Fibroblast of lung (primary cell): ENCODE results near the gene ZC3H13. TPM values are rescaled to one million over a fixed set of nuclear protein-coding genes. Genes with fewer than 3 reads are reported as not detected.

Experiments
- DNase-seq, 2 donors: peaks; one replicate each; pipeline versions ENCODE4 v3.0.0 to v3.0.0-alpha.2; 2010; ENCODE audit warnings: low read depth in 2 of 2
- H2AFZ ChIP-seq: 2 replicates; pipeline ENCODE4 v1.5.1; 2012; ENCODE audit warnings: low read length, control low read depth, inconsistent platforms
- H3K27ac ChIP-seq: 2 replicates; pipeline ENCODE4 v1.5.1; 2011; ENCODE audit warnings: low read length, control low read depth; ENCODE audit not compliant: insufficient read depth
- H3K27me3 ChIP-seq: 2 replicates; pipeline ENCODE4 v1.5.1; 2011; ENCODE audit warnings: mild to moderate bottlenecking, low read length; ENCODE audit not compliant: control insufficient read depth, insufficient read depth
- H3K36me3 ChIP-seq: 2 replicates; pipeline ENCODE4 v1.5.1; 2011; ENCODE audit warnings: low read length; ENCODE audit not compliant: control insufficient read depth, insufficient read depth
- H3K4me1 ChIP-seq: 2 replicates; pipeline ENCODE4 v1.5.1; 2011; ENCODE audit warnings: low read length; ENCODE audit not compliant: control insufficient read depth, insufficient read depth; ENCODE audit errors: extremely low read depth
- H3K4me2 ChIP-seq: 2 replicates; pipeline ENCODE4 v1.5.1; 2011; ENCODE audit warnings: low read length, control low read depth; ENCODE audit not compliant: insufficient read depth; ENCODE audit errors: extremely low read depth
- H3K4me3 ChIP-seq, 4 experiments: fragments of 200-600 bp in 1 of 4; sonication (generic) in 1 of 4; replicated peaks in 1 of 4; 2 replicates each; pipeline ENCODE4 v1.5.1; 2011 to 2016; ENCODE audit warnings: low read length in 4 of 4, low read depth in 3 of 4, mild to moderate bottlenecking in 3 of 4, control low read depth in 2 of 4, inconsistent platforms in 1 of 4, mixed read lengths in 1 of 4; ENCODE audit not compliant: insufficient read depth in 1 of 4; ENCODE audit errors: control extremely low read depth in 1 of 4
- H3K79me2 ChIP-seq: 2 replicates; pipeline ENCODE4 v1.5.1; 2012; ENCODE audit warnings: mild to moderate bottlenecking, low read length, inconsistent platforms; ENCODE audit not compliant: control insufficient read depth, insufficient read depth
- H3K9ac ChIP-seq: 2 replicates; pipeline ENCODE4 v1.5.1; 2011; ENCODE audit warnings: mild to moderate bottlenecking, low read length, control low read depth; ENCODE audit not compliant: insufficient read depth
- H3K9me3 ChIP-seq: 2 replicates; pipeline ENCODE4 v1.5.1; 2012; ENCODE audit warnings: low read depth, low read length; ENCODE audit not compliant: control insufficient read depth, insufficient read depth
- H4K20me1 ChIP-seq: 2 replicates; pipeline ENCODE4 v1.5.1; 2011; ENCODE audit warnings: low read length; ENCODE audit not compliant: control insufficient read depth, insufficient read depth; ENCODE audit errors: extremely low read depth
- EZH2 ChIP-seq: IDR thresholded peaks from 2 replicates; pipeline ENCODE4 v1.5.1; 2012; ENCODE audit warnings: low read length, control low read depth, mild to moderate bottlenecking; ENCODE audit errors: missing control alignments
- polyA minus RNA-seq: library from RNA; depleted of rRNA, polyadenylated mRNA; stranded (reverse); fragments of >200 nt; gene quantifications from 2 replicates; pipeline ENCODE4 v1.2.3, GENCODE V29; 2011; ENCODE audit warnings: low replicate concordance
- polyA plus RNA-seq, 2 donors: library from polyadenylated mRNA; depleted of rRNA in 1 of 2; stranded (reverse) in 1 of 2; unstranded in 1 of 2; fragments of >200 nt; gene quantifications; 2 replicates each; pipeline ENCODE4 v1.2.1, GENCODE V29; 2011 to 2012; ENCODE audit warnings: missing spikeins in 1 of 2
- total RNA-seq: library from RNA; depleted of rRNA; stranded (reverse); fragments of >200 nt; gene quantifications from 2 replicates; pipeline ENCODE4 v1.2.1, GENCODE V29; 2014
- TF ChIP-seq, protein P1 (sequence below), 2 donors: IDR thresholded peaks in 1 of 2; conservative IDR thresholded peaks in 1 of 2; 1 replicate in 1 of 2; 2 replicates in 1 of 2; pipeline ENCODE4 v1.5.1; 2011 to 2012; ENCODE audit warnings: low read length in 2 of 2, control low read depth in 1 of 2, inconsistent platforms in 1 of 2, low read depth in 1 of 2, mild to moderate bottlenecking in 1 of 2

The ZC3H13 gene, protein sequence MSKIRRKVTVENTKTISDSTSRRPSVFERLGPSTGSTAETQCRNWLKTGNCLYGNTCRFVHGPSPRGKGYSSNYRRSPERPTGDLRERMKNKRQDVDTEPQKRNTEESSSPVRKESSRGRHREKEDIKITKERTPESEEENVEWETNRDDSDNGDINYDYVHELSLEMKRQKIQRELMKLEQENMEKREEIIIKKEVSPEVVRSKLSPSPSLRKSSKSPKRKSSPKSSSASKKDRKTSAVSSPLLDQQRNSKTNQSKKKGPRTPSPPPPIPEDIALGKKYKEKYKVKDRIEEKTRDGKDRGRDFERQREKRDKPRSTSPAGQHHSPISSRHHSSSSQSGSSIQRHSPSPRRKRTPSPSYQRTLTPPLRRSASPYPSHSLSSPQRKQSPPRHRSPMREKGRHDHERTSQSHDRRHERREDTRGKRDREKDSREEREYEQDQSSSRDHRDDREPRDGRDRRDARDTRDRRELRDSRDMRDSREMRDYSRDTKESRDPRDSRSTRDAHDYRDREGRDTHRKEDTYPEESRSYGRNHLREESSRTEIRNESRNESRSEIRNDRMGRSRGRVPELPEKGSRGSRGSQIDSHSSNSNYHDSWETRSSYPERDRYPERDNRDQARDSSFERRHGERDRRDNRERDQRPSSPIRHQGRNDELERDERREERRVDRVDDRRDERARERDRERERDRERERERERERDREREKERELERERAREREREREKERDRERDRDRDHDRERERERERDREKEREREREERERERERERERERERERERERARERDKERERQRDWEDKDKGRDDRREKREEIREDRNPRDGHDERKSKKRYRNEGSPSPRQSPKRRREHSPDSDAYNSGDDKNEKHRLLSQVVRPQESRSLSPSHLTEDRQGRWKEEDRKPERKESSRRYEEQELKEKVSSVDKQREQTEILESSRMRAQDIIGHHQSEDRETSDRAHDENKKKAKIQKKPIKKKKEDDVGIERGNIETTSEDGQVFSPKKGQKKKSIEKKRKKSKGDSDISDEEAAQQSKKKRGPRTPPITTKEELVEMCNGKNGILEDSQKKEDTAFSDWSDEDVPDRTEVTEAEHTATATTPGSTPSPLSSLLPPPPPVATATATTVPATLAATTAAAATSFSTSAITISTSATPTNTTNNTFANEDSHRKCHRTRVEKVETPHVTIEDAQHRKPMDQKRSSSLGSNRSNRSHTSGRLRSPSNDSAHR (N-terminal part only)
- 19.0 and 21.8 TPM in 2 replicates for total RNA-seq
- 4.5 and 5.8 TPM in 2 replicates for polyA plus RNA-seq
- 30.6 and 32.2 TPM in 2 replicates for polyA plus RNA-seq (2012)
- polyA minus RNA-seq, result 15.0 and 15.4 TPM in 2 replicates

DNA sequence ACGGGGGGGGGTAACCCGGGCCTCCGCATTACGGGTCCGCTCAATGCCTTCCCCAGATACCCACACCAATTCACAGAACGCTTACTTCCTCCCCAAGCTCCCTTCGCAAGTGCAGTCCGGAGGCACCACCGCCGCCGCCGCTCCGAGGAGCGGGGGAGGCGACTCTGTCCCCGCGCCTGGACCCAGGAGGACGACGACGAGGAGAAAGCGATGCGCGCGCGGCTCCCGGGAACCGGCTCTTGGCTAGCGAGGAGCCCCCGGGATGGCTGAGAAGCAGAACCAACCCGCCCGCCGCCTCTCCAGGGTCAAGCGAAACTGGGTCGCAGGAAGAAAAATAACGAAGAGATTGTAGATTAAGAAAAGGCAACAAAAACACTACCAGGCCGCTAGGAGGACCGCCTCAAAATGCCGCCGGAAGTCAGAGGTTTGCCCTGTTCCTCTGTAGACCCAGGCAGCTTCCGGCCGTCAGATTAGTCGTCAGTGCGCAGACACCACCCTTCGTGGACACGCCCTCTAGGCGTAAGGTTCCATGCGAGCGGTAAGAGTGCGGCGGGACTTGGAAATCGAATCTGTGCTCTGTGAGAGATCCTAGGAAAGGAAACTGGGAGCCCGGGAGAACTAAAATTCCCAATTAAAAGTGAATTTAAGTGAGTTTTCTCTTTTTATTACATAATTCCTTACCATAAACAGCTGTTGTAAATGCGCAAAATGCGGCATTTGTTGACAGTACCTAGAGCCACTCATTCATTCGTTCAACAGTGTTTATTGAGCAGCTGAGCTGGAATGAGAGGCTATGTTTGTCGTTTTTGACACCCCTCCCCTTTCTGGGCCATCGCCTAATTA, at the start of gene ZC3H13:
ZC3H13 (minus strand) TSS at position 428 of the 843 bp plus-strand sequence. CDS start 7,239 bp downstream, outside the sequence.
- Histone ChIP-seq H3K4me3 (peak within 1 kb of the TSS; percentile 84 to 100 (median 91)), H3K36me3 (no peaks in the 10 kb centered on the region), H3K27me3 (no peaks in the 10 kb centered on the region), H3K9me3 (no peaks in the 10 kb centered on the region), H3K9ac (peak within 1 kb of the TSS; percentile 88), H2AFZ (peak within 1 kb of the TSS; percentile 98), H4K20me1 (no peaks in the 10 kb centered on the region), H3K79me2 (peaks cover 42% of the 10 kb centered on the region), H3K4me1 (peaks cover 2% of the 10 kb centered on the region), H3K27ac (peak within 1 kb of the TSS; percentile 89), H3K4me2 (peak within 1 kb of the TSS; percentile 74)
- peak; percentile 96 to 97 for DNase-seq
- TF ChIP-seq EZH2, result no peak
- TF ChIP-seq, protein P1, sequence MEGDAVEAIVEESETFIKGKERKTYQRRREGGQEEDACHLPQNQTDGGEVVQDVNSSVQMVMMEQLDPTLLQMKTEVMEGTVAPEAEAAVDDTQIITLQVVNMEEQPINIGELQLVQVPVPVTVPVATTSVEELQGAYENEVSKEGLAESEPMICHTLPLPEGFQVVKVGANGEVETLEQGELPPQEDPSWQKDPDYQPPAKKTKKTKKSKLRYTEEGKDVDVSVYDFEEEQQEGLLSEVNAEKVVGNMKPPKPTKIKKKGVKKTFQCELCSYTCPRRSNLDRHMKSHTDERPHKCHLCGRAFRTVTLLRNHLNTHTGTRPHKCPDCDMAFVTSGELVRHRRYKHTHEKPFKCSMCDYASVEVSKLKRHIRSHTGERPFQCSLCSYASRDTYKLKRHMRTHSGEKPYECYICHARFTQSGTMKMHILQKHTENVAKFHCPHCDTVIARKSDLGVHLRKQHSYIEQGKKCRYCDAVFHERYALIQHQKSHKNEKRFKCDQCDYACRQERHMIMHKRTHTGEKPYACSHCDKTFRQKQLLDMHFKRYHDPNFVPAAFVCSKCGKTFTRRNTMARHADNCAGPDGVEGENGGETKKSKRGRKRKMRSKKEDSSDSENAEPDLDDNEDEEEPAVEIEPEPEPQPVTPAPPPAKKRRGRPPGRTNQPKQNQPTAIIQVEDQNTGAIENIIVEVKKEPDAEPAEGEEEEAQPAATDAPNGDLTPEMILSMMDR (conservative IDR thresholded peaks at IDR 0.05 in 1 of 2, IDR thresholded peaks at IDR 0.05 in 1 of 2; ENCODE audit: low read depth in 1 of 2, low read length in 2 of 2), result peak; percentile 31 to 39

DNA sequence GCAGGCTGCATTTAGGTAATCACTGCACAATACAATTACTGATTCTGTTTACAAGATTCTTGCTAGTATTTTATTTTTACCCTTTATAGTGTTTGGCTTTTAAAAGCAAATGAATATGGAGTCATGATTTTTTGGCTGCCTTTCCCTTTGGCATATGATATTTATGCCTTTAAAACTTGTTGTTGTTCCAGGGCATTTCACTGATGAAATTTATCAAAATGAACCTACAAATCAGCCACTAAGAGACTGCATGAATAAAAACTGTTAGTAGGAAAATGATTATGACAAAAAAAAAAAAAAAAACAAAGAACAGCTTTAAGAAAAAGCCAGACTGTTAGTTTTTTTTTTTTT, 49.7 kb upstream of the ZC3H13 start:
- TF ChIP-seq, protein P1 (conservative IDR thresholded peaks at IDR 0.05 in 1 of 2, IDR thresholded peaks at IDR 0.05 in 1 of 2; ENCODE audit: low read depth in 1 of 2, low read length in 2 of 2), result no peak
- no peak for TF ChIP-seq EZH2
- Histone ChIP-seq H3K4me2 (no peak overlapping the region), H3K4me1 (no peaks in the 10 kb centered on the region), H3K79me2 (no peaks in the 10 kb centered on the region), H2AFZ (no peak overlapping the region), H3K36me3 (no peaks in the 10 kb centered on the region), H3K4me3 (no peak overlapping the region), H4K20me1 (no peaks in the 10 kb centered on the region), H3K9me3 (no peaks in the 10 kb centered on the region), H3K9ac (no peak overlapping the region), H3K27me3 (no peaks in the 10 kb centered on the region), H3K27ac (no peak overlapping the region)
- no peak for DNase-seq
